HFFc6 (cell line): ENCODE measurements around the gene SELENOI. TPM values are rescaled to one million over a fixed set of nuclear protein-coding genes. Genes with fewer than 3 reads are reported as not detected.
"Not testable (repeated sequence)": the region's sequence is repeated elsewhere in the genome, so short reads cannot be mapped to it uniquely, and the experiment has no call there.

ENCODE experiments used
- DNase-seq: peaks from one replicate; pipeline ENCODE4 v3.0.0-alpha.2; 2018
- H3K27ac Mint-ChIP-seq: 2 replicates; pipeline ENCODE4 v1.8.0; 2020; ENCODE audit warnings: mild to moderate bottlenecking, mixed read lengths
- H3K27me3 Mint-ChIP-seq: 2 replicates; pipeline ENCODE4 v1.8.0; 2021; ENCODE audit warnings: mild to moderate bottlenecking, moderate library complexity, mixed read lengths; ENCODE audit not compliant: insufficient read depth
- H3K36me3 Mint-ChIP-seq: 2 replicates; pipeline ENCODE4 v1.8.0; 2021; ENCODE audit warnings: low read depth, mixed read lengths
- H3K4me1 Mint-ChIP-seq: 2 replicates; pipeline ENCODE4 v1.8.0; 2020; ENCODE audit warnings: low read depth, mixed read lengths
- H3K4me3 Mint-ChIP-seq: 2 replicates; pipeline ENCODE4 v1.8.0; 2020; ENCODE audit warnings: mild to moderate bottlenecking, moderate library complexity, mixed read lengths
- H3K9me3 Mint-ChIP-seq: 2 replicates; pipeline ENCODE4 v1.8.0; 2020; ENCODE audit warnings: mild to moderate bottlenecking, mixed read lengths
- total RNA-seq, 6 experiments: library from RNA; stranded (reverse); fragmentation: NEBNext Ultra II Directional; extraction: Animal tissue kit (Norgen Biotek cat#: 25700); gene quantifications; 2 replicates in 1 of 6; 3 replicates in 5 of 6; pipeline ENCODE4 v1.2.3, GENCODE V29; 2021
- TF ChIP-seq, protein P1 (sequence below): fragments of 200-600 bp; sonication (generic); IDR thresholded peaks from 2 replicates; pipeline ENCODE4 v1.5.0; 2021; ENCODE audit warnings: antibody characterized with exemption, mild to moderate bottlenecking

Gene SELENOI
- total RNA-seq, 6 experiments from 2014 or later, result 22.7 to 31.4 (median 27.3) TPM

DNA sequence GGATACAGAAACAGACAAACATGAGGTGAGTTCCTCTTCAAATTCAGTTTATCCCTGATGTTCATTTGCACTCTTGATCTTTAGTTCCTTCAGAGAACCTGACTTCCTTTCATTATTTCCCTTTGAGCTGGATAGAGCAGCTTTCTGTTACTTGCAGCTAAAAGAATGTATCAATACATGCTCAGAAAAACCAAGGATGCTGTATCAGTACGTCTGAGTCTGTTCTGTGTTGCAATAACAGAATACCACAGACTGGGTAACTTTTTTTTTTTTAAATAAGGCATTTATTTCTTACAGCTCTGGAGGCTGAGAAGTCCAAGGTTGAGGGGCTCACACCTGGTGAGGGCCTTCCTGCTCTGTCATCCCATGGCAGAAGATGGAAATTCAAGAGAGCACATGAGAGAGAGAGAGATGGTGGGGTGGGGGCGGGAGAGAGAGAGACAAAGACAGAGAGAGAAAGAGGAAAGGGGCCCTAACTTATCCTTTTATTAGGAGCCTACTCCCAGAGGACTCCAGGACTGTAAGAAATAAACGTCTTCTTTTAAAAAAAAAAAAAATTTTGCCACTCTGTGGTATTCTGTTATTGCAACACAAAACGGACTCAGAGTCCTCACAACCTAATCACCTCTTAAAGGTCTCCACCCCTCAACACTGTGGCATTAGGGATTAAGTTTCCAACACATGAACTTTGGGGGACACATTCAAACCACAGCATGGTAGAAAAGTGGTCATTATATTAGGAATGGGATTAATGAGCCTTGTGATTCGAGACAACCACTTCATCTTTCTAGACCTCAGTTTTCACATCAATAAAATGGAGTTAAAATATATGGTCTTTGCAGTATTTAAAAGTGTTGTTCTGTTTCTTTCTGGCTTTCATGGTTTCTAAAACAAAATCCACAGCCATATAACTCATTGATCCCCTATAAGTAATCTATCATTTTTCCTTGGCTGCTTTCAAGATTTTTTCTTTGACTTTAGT is 18.4 kb upstream of the SELENOI start:
- Mint-ChIP-seq H3K27ac (no peak overlapping the region), H3K4me3 (no peak overlapping the region), H3K4me1 (peaks cover 32% of the 10 kb centered on the region), H3K36me3 (no peaks in the 10 kb centered on the region), H3K27me3 (peaks cover 9% of the 10 kb centered on the region), H3K9me3 (no peaks in the 10 kb centered on the region)
- TF ChIP-seq, protein P1, sequence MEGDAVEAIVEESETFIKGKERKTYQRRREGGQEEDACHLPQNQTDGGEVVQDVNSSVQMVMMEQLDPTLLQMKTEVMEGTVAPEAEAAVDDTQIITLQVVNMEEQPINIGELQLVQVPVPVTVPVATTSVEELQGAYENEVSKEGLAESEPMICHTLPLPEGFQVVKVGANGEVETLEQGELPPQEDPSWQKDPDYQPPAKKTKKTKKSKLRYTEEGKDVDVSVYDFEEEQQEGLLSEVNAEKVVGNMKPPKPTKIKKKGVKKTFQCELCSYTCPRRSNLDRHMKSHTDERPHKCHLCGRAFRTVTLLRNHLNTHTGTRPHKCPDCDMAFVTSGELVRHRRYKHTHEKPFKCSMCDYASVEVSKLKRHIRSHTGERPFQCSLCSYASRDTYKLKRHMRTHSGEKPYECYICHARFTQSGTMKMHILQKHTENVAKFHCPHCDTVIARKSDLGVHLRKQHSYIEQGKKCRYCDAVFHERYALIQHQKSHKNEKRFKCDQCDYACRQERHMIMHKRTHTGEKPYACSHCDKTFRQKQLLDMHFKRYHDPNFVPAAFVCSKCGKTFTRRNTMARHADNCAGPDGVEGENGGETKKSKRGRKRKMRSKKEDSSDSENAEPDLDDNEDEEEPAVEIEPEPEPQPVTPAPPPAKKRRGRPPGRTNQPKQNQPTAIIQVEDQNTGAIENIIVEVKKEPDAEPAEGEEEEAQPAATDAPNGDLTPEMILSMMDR, result no peak
- peak; percentile 5 for DNase-seq

- H3K27ac Mint-ChIP-seq, DNase-seq, H3K9me3 Mint-ChIP-seq, H3K27me3 Mint-ChIP-seq, H3K4me3 Mint-ChIP-seq, H3K36me3 Mint-ChIP-seq: not testable (repeated sequence)
- H3K4me1 Mint-ChIP-seq, result peaks cover 32% of the 10 kb centered on the region
Observed at GRCh38 chr2:26329083-26329482, 16.9 kb upstream of the SELENOI start.

DNA sequence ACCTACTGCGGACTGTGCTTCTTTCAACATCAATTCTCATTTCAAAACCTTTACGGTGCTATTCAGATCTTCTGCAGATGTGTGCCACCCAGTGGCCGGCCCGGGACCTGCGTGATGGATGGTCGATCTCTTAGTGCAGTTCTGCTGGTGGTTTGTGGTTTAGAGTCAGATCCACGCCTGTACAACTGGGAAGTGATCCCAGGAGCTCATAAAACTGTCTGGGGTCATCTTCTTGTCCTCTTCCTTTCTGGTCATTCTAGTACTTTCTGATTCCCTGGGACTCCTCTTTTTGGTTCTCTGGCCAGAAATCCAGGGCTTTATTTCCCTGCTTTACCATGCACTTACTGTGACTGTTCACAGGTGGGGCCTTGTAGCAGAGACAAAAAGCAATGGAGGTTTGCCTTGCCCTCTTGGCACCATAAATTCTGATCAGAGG is 15.8 kb upstream of the SELENOI start:
- peaks cover 32% of the 10 kb centered on the region for H3K4me1 Mint-ChIP-seq

DNA sequence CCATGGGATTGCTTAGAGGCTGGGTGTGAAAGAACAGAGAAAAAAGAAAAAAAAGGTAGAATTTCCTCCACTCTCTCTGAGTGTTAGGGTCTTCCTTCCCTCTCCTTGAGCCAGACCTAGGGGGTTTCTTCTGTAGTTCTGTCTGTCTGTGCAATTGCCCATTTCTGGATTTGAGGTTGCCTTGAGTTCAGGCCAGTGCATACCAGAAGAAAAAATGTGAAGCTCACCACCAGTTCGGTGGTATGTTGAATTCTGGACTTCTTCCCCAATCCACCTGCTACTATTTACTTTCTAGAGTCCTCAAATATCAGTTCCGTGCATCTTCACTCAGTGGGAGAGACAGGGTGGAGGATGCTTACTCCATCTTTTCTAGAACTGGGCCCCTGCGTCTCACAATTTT is 15.3 kb upstream of the SELENOI start:
- DNase-seq, result no peak
- Mint-ChIP-seq H3K27me3 (peaks cover 1% of the 10 kb centered on the region), H3K4me3 (no peak overlapping the region), H3K36me3 (no peaks in the 10 kb centered on the region), H3K9me3 (no peaks in the 10 kb centered on the region), H3K27ac (no peak overlapping the region), H3K4me1 (peaks cover 27% of the 10 kb centered on the region)
- TF ChIP-seq, protein P1, result no peak

More for the DNA sequence above, 15.8 kb upstream of the SELENOI start:
- DNase-seq, result peak; percentile 83
- TF ChIP-seq, protein P1, result peak; percentile 93
- Mint-ChIP-seq H3K9me3 (no peaks in the 10 kb centered on the region), H3K4me3 (peak overlapping the region; percentile 15; the same call in 1 of the 2 replicates), H3K36me3 (no peaks in the 10 kb centered on the region), H3K27ac (no peak overlapping the region), H3K27me3 (peaks cover 1% of the 10 kb centered on the region)

- not testable (repeated sequence) for H3K27me3 Mint-ChIP-seq, H3K36me3 Mint-ChIP-seq, DNase-seq, H3K9me3 Mint-ChIP-seq, H3K27ac Mint-ChIP-seq, H3K4me3 Mint-ChIP-seq
- peaks cover 21% of the 10 kb centered on the region for H3K4me1 Mint-ChIP-seq
Observed at GRCh38 chr2:26331321-26331720, 14.6 kb upstream of the SELENOI start.

- no peaks in the 10 kb centered on the region for H3K9me3 Mint-ChIP-seq
- H3K4me3 Mint-ChIP-seq, result no peak overlapping the region
- peaks cover 3% of the 10 kb centered on the region for H3K27me3 Mint-ChIP-seq
- TF ChIP-seq, protein P1, result no peak
- no peak for DNase-seq
- no peak overlapping the region for H3K27ac Mint-ChIP-seq
- H3K36me3 Mint-ChIP-seq, result no peaks in the 10 kb centered on the region
- peaks cover 16% of the 10 kb centered on the region for H3K4me1 Mint-ChIP-seq
Observed at GRCh38 chr2:26333293-26333692, 12.7 kb upstream of the SELENOI start.
